Right lobe of liver (tissue), 6 donors: ENCODE results near the gene CTAG1A. TPM values are rescaled to one million over a fixed set of nuclear protein-coding genes. Genes with fewer than 3 reads are reported as not detected.
A peak's percentile ranks its signal among the peaks of the same experiment; 100 is the strongest.

Experiments used
- ATAC-seq, 4 donors: fragments of 200-7000 bp; cut with Tn5 transposase; one replicate each; pipeline ENCODE4 v1.9.1; 2020; ENCODE audit warnings: mild to moderate bottlenecking in 4 of 4, moderate library complexity in 4 of 4
- DNase-seq, 3 donors: peaks; one replicate each; pipeline ENCODE4 v3.0.0-alpha.2; 2020
- H3K27ac ChIP-seq, 3 donors: fragments of 200-600 bp; one replicate each; pipeline ENCODE4 v1.8.0; 2022
- H3K27me3 ChIP-seq, 2 donors: fragments of 200-600 bp; one replicate each; pipeline ENCODE4 v1.8.0; 2022
- H3K36me3 ChIP-seq, 4 donors: fragments of 200-600 bp; sonication (generic) in 1 of 4; one replicate each; pipeline versions ENCODE4 v1.5.1 to v1.8.0; 2017 to 2022; ENCODE audit warnings: control low read depth in 1 of 4
- H3K4me1 ChIP-seq, 4 donors: fragments of 200-600 bp; sonication (generic) in 1 of 4; one replicate each; pipeline versions ENCODE4 v1.5.1 to v1.8.0; 2017 to 2022; ENCODE audit warnings: control low read depth in 1 of 4
- H3K4me3 ChIP-seq, 3 donors: fragments of 200-600 bp; one replicate each; pipeline ENCODE4 v1.8.0; 2022
- H3K9me3 ChIP-seq, 4 donors: fragments of 200-600 bp; sonication (generic) in 1 of 4; one replicate each; pipeline versions ENCODE4 v1.5.1 to v1.8.0; 2017 to 2022; ENCODE audit warnings: control low read depth in 1 of 4
- CTCF ChIP-seq, 4 donors: fragments of 200-600 bp in 3 of 4; fragments of 450-650 bp in 1 of 4; IDR thresholded peaks; one replicate each; pipeline versions ENCODE4 v1.5.1 to v1.8.0; 2016 to 2022; ENCODE audit warnings: antibody characterized with exemption in 4 of 4, mild to moderate bottlenecking in 2 of 4
- POLR2A ChIP-seq: fragments of 450-650 bp; IDR thresholded peaks from one replicate; pipeline ENCODE4 v1.6.1; 2017; ENCODE audit warnings: antibody characterized with exemption, mild to moderate bottlenecking
- WGBS: methylation state at CpG from one replicate; pipeline ENCODE4 v1.1.6; 2018; ENCODE audit warnings: low coverage, low lambda C conversion rate; ENCODE audit not compliant: insufficient coverage; ENCODE audit errors: missing lambda C conversion rate; 5-methylcytosine and 5-hydroxymethylcytosine counted together
- intact Hi-C, 2 donors: fragments of 100-400 bp; cut with DNase I; formaldehyde crosslinking; loops; one replicate each; pipeline versions ENCODE4 v1.11.2 to v1.14.1; 2022
- total RNA-seq, 6 experiments: library from RNA; depleted of rRNA in 2 of 6; stranded (reverse); fragments of >200 nt in 2 of 6; fragmentation: NEBNext Ultra II Directional in 3 of 6; extraction: Animal tissue kit (Norgen Biotek cat#: 25700) in 3 of 6; gene quantifications; one replicate each; pipeline versions ENCODE4 v1.1.0 to v1.2.4, GENCODE V29; 2016 to 2023
- donor health status: DM: no; HTN: yes; CAD: no.
- donor health status: DM: no; HTN: no; CAD: no.
- donor health status: DM: no; HTN: no; CAD: no.
- donor health status: DM: no; HTN: yes; CAD: no.
- donor health status: DM: no; HTN: yes; CAD: no.

The CTAG1A gene
- total RNA-seq, 6 experiments from 2014 or later, result not detected

GRCh38 chrX:154598656-154599055 lies 13.7 kb downstream of the CTAG1A start:
- no peaks in the 10 kb centered on the region for H3K9me3 ChIP-seq
- no peak for ATAC-seq
- H3K4me3 ChIP-seq, result no peak overlapping the region
- no peaks in the 10 kb centered on the region for H3K36me3 ChIP-seq
- no peaks in the 10 kb centered on the region for H3K27me3 ChIP-seq
- no peak for TF ChIP-seq POLR2A
- TF ChIP-seq CTCF (IDR thresholded peaks at IDR 0.05), result no peak
- intact Hi-C loops, result no loop called here
- WGBS, result 71% methylated on average over 5 of the region's 8 CpGs
- H3K27ac ChIP-seq, result no peak overlapping the region
- no peaks in the 10 kb centered on the region for H3K4me1 ChIP-seq
- no peak for DNase-seq

- H3K27me3 ChIP-seq, result no peaks in the 10 kb centered on the region
- DNase-seq (no peak), ATAC-seq (no peak)
- WGBS, result no CpG with 5 or more reads among the region's 14 CpGs
- no peak overlapping the region for H3K27ac ChIP-seq
- no peaks in the 10 kb centered on the region for H3K9me3 ChIP-seq
- H3K4me3 ChIP-seq, result no peak overlapping the region
- intact Hi-C loops, result no loop called here
- no peaks in the 10 kb centered on the region for H3K36me3 ChIP-seq
- TF ChIP-seq CTCF (IDR thresholded peaks at IDR 0.05) (no peak), POLR2A (no peak)
- no peaks in the 10 kb centered on the region for H3K4me1 ChIP-seq
These were observed 14.6 kb downstream of the CTAG1A start for GRCh38 chrX:154599531-154599930.

- no peaks in the 10 kb centered on the region for H3K4me1 ChIP-seq
- H3K27me3 ChIP-seq, result no peaks in the 10 kb centered on the region
- no peak overlapping the region for H3K27ac ChIP-seq
- intact Hi-C loops, result no loop called here
- DNase-seq, result no peak
- H3K9me3 ChIP-seq, result no peaks in the 10 kb centered on the region
- ATAC-seq, result no peak
- 29% methylated on average over 1 of the region's 15 CpGs for WGBS
- TF ChIP-seq POLR2A (no peak), CTCF (IDR thresholded peaks at IDR 0.05) (no peak)
- H3K36me3 ChIP-seq, result no peaks in the 10 kb centered on the region
- no peak overlapping the region for H3K4me3 ChIP-seq
These were observed 15.9 kb downstream of the CTAG1A start for GRCh38 chrX:154600759-154601374.

- Histone ChIP-seq H3K4me3 (no peak overlapping the region), H3K27ac (no peak overlapping the region), H3K27me3 (no peaks in the 10 kb centered on the region), H3K36me3 (no peaks in the 10 kb centered on the region), H3K9me3 (no peaks in the 10 kb centered on the region), H3K4me1 (peaks cover 0 to 2% (median 0%) of the 10 kb centered on the region in 4 donors)
- no peak for DNase-seq
- TF ChIP-seq POLR2A, result no peak
- TF ChIP-seq CTCF (IDR thresholded peaks at IDR 0.05), result no peak
- WGBS, result 88% methylated on average over 4 of the region's 13 CpGs
- ATAC-seq, result peak in 1 of 4 donors; percentile 26
- intact Hi-C loops, result no loop called here
These were observed 17.3 kb downstream of the CTAG1A start for GRCh38 chrX:154602226-154602625.
